A549 (cell line): ENCODE results near the gene PRPSAP1. TPM values are rescaled to one million over a fixed set of nuclear protein-coding genes. Genes with fewer than 3 reads are reported as not detected.

Experiments
- ATAC-seq, 2 experiments: fragments of 200-7000 bp in 1 of 2; fragments of >200 bp in 1 of 2; cut with Nextera tagmentation in 1 of 2; cut with Tn5 transposase in 1 of 2; 3 replicates each; pipeline versions ENCODE4 v1.8.0 to v1.9.1; 2018 to 2020; ENCODE audit warnings: mild to moderate bottlenecking in 1 of 2, moderate library complexity in 1 of 2
- CTCF ChIA-PET: fragments of 300-600 bp; sonication (Branson Sonifier 250); formaldehyde crosslinking; extraction: SDS; loops from one replicate; lab custom pipeline; 2021; ENCODE audit warnings: antibody characterized with exemption, inconsistent platforms; lab: Yijun Ruan, JAX
- POLR2A ChIA-PET: fragments of 350-600 bp; formaldehyde crosslinking; extraction: SDS; loops from one replicate; lab custom pipeline; 2021; ENCODE audit warnings: antibody characterized with exemption, inconsistent platforms; lab: Yijun Ruan, JAX
- DNase-seq, 2 experiments: peaks; one replicate each; pipeline versions ENCODE4 v3.0.0 to v3.0.0-alpha.2; 2011 to 2016; ENCODE audit warnings: low read depth in 1 of 2, low spot score in 1 of 2
- FAIRE-seq: peaks from 2 replicates; lab custom pipeline; 2011; peaks lifted over from hg19 to GRCh38; lab: Jason Lieb, UNC
- H3K27ac ChIP-seq, 2 experiments: fragments of >200 bp; sonication (Bioruptor Twin); formaldehyde crosslinking; 3 replicates each; pipeline ENCODE4 v1.5.1; 2016 to 2017
- H3K4me1 ChIP-seq: fragments of >200 bp; sonication (Bioruptor Twin); formaldehyde crosslinking; 3 replicates; pipeline ENCODE4 v1.6.1; 2016
- H3K4me2 ChIP-seq: fragments of >200 bp; sonication (Bioruptor Twin); formaldehyde crosslinking; 3 replicates; pipeline ENCODE4 v1.6.1; 2016
- H3K4me3 ChIP-seq: fragments of >200 bp; sonication (Bioruptor Twin); formaldehyde crosslinking; 3 replicates; pipeline ENCODE4 v1.5.1; 2016
- H3K9me3 ChIP-seq: fragments of >200 bp; sonication (Bioruptor Twin); formaldehyde crosslinking; 3 replicates; pipeline ENCODE4 v1.6.1; 2016
- CHD2 ChIP-seq: fragments of 150-350 bp; IDR thresholded peaks from 2 replicates; pipeline ENCODE4 v1.6.1; 2014; ENCODE audit warnings: low read length; ENCODE audit not compliant: partially characterized antibody
- CTCF ChIP-seq: fragments of >200 bp; sonication (Bioruptor Twin); formaldehyde crosslinking; IDR thresholded peaks from 3 replicates; pipeline ENCODE4 v1.5.1; 2016
- EHF ChIP-seq: fragments of 250-450 bp; sonication (Bioruptor Pico); IDR thresholded peaks from 2 replicates; pipeline ENCODE4 v1.5.0; 2020; ENCODE audit warnings: mild to moderate bottlenecking
- EP300 ChIP-seq, 2 experiments: fragments of >200 bp; sonication (Bioruptor Twin); formaldehyde crosslinking; IDR thresholded peaks; 2 replicates in 1 of 2; 3 replicates in 1 of 2; pipeline ENCODE4 v1.6.1; 2016 to 2017
- ESRRA ChIP-seq: fragments of 150-350 bp; IDR thresholded peaks from 2 replicates; pipeline ENCODE4 v1.6.1; 2014; ENCODE audit warnings: mild to moderate bottlenecking, low read length, borderline replicate concordance
- FOSB ChIP-seq: fragments of 250-450 bp; sonication (Bioruptor Pico); IDR thresholded peaks from 2 replicates; pipeline ENCODE4 v1.5.0; 2020; ENCODE audit warnings: mild to moderate bottlenecking, moderate library complexity
- FOXS1 ChIP-seq: fragments of 250-450 bp; sonication (Bioruptor Pico); IDR thresholded peaks from 2 replicates; pipeline ENCODE4 v1.5.0; 2020; ENCODE audit warnings: mild to moderate bottlenecking, moderate library complexity
- HDAC2 ChIP-seq: fragments of 200-600 bp; sonication (generic); IDR thresholded peaks from 2 replicates; pipeline ENCODE4 v1.6.1; 2016
- HES2 ChIP-seq: fragments of >200 bp; sonication (Bioruptor Twin); formaldehyde crosslinking; IDR thresholded peaks from 2 replicates; pipeline ENCODE4 v1.6.1; 2016
- HOXB5 ChIP-seq: fragments of 250-450 bp; sonication (Bioruptor Pico); IDR thresholded peaks from 2 replicates; pipeline ENCODE4 v1.5.0; 2020; ENCODE audit warnings: mild to moderate bottlenecking, moderate library complexity
- KDM1A ChIP-seq: fragments of 200-600 bp; sonication (generic); IDR thresholded peaks from 2 replicates; pipeline ENCODE4 v1.6.1; 2016; ENCODE audit warnings: low read depth, mild to moderate bottlenecking
- KDM5A ChIP-seq: fragments of 200-600 bp; sonication (generic); IDR thresholded peaks from 2 replicates; pipeline ENCODE4 v1.6.1; 2016; ENCODE audit warnings: antibody characterized with exemption, mild to moderate bottlenecking
- TFCP2L1 ChIP-seq: fragments of 250-450 bp; sonication (Bioruptor Pico); IDR thresholded peaks from 2 replicates; pipeline ENCODE4 v1.5.0; 2021; ENCODE audit warnings: mild to moderate bottlenecking
- ZC3H11A ChIP-seq: fragments of 450-650 bp; IDR thresholded peaks from 2 replicates; pipeline ENCODE4 v1.6.1; 2014; ENCODE audit warnings: antibody characterized with exemption, mild to moderate bottlenecking
- ZFP36 ChIP-seq: fragments of 450-650 bp; IDR thresholded peaks from 2 replicates; pipeline ENCODE4 v1.6.1; 2014; ENCODE audit warnings: borderline replicate concordance; ENCODE audit not compliant: partially characterized antibody
- ZNF302 ChIP-seq: fragments of 250-450 bp; sonication (Bioruptor Pico); IDR thresholded peaks from 2 replicates; pipeline ENCODE4 v1.9.0; 2021; ENCODE audit warnings: inconsistent platforms, mild to moderate bottlenecking, moderate library complexity
- ZSCAN20 ChIP-seq: fragments of 250-450 bp; sonication (Bioruptor Pico); IDR thresholded peaks from 2 replicates; pipeline ENCODE4 v1.8.0; 2022; ENCODE audit warnings: mild to moderate bottlenecking, moderate library complexity
- WGBS: methylation state at CpG from one replicate; pipeline ENCODE4 v1.1.6; 2017; ENCODE audit errors: missing lambda C conversion rate; 5-methylcytosine and 5-hydroxymethylcytosine counted together
- polyA plus RNA-seq, 4 experiments: library from polyadenylated mRNA; depleted of rRNA in 3 of 4; stranded (reverse); fragments of >200 nt; fragmentation: RNase III in 1 of 4; extraction: RNeasy Plus Mini Kit Qiagen cat#74134 plus additional on column Dnase treatment in 1 of 4; gene quantifications; 2 replicates in 3 of 4; 3 replicates in 1 of 4; pipeline ENCODE4 v1.2.3, GENCODE V29; 2011 to 2017
- TF ChIP-seq, protein P1 (sequence below): fragments of 250-450 bp; sonication (Bioruptor Pico); IDR thresholded peaks from 2 replicates; pipeline ENCODE4 v1.5.0; 2021; ENCODE audit warnings: mild to moderate bottlenecking, moderate library complexity, borderline replicate concordance
- TF ChIP-seq, protein P2 (sequence below): fragments of 450-650 bp; IDR thresholded peaks from 2 replicates; pipeline ENCODE4 v1.6.1; 2014; ENCODE audit warnings: antibody characterized with exemption
- TF ChIP-seq, protein P3 (sequence below): fragments of >200 bp; sonication (Bioruptor Twin); formaldehyde crosslinking; IDR thresholded peaks from 3 replicates; pipeline ENCODE4 v1.6.1; 2016
- TF ChIP-seq, protein P4 (sequence below): fragments of 250-450 bp; sonication (Bioruptor Pico); IDR thresholded peaks from 2 replicates; pipeline ENCODE4 v1.5.0; 2020; ENCODE audit warnings: low read depth, mild to moderate bottlenecking, moderate library complexity
- TF ChIP-seq, protein P5 (sequence below): fragments of 150-350 bp; IDR thresholded peaks from 2 replicates; pipeline ENCODE4 v1.6.1; 2014; ENCODE audit warnings: low read depth, mild to moderate bottlenecking, low read length

The PRPSAP1 gene
- polyA plus RNA-seq, 2 of the 4 experiments (the other 2 are of a cell fraction): 63.3 to 80.9 TPM

DNA sequence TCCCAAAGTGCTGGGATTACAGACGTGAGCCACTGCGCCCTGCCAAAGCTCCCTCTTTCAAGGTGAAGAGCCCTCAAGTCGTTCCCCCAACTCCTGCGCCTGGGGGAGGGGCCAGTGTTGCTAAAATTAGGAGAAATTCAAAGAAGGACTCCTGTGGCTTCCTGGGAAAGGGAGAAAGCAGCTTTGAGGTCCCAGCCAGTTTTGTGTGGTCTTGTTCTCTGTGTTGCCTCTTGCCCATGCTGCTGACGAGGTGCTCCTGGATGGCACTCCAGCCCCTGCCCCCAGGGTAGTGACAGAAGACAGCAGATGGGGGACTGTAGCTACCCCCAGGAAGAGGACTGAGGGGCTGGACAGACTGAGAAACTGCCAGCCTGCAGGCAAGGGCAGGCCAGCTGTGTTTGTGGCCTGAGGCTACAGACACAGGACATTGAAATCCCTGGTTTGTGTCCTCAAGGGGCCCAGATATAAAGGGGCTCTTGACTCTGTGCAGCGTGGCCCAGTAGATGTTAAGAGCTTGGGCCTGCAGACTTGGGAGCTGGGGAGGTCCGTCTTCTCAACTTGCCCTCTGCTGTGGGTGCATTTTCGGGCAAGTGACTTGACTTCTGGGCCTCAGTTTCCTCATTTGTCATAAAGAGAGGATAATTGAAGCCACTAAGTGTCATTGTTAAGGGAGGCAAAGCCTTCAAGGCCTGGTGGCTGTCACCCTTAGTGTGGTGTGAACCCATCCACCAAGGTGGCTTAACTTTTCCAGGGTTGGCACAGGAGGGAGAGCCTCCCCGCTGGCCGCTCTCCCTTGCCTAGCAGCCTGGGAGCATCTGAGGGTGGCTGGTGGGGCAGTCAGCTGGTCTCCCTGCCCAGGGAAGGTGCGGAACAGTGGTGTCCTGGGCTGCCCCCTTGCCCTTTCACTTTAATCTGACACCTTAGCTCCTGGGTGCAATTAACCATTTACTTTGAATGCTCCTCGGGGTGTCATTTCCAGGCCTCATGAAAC lies 84.4 kb downstream of the PRPSAP1 start:
- POLR2A ChIA-PET: no interaction called here
- H3K9me3 ChIP-seq: no peaks in the 10 kb centered on the region
- ATAC-seq (no peak), DNase-seq (no peak), FAIRE-seq (no peak)
- no peak overlapping the region for H3K4me2 ChIP-seq
- CTCF ChIA-PET: interaction anchor here (0.6 to 19.6 kb wide), 19 partner anchors 11 to 269 kb away, joined by 3 to 755 read pairs (median 3); partner anchors contain the start of genes CDK3 and EXOC7
- H3K4me1 ChIP-seq: peaks cover 21% of the 10 kb centered on the region
- 84% methylated on average over 12 of the region's 12 CpGs for WGBS
- TF ChIP-seq CTCF: no peak
- TF ChIP-seq ZSCAN20 (CRISPR knock-in tag): no peak
- no peak for TF ChIP-seq HDAC2
- no peak for TF ChIP-seq EHF (CRISPR knock-in tag)
- TF ChIP-seq, protein P1, sequence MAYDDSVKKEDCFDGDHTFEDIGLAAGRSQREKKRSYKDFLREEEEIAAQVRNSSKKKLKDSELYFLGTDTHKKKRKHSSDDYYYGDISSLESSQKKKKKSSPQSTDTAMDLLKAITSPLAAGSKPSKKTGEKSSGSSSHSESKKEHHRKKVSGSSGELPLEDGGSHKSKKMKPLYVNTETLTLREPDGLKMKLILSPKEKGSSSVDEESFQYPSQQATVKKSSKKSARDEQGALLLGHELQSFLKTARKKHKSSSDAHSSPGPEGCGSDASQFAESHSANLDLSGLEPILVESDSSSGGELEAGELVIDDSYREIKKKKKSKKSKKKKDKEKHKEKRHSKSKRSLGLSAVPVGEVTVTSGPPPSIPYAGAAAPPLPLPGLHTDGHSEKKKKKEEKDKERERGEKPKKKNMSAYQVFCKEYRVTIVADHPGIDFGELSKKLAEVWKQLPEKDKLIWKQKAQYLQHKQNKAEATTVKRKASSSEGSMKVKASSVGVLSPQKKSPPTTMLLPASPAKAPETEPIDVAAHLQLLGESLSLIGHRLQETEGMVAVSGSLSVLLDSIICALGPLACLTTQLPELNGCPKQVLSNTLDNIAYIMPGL: no peak
- TF ChIP-seq TFCP2L1 (CRISPR knock-in tag): no peak
- no peak for TF ChIP-seq ZNF302 (CRISPR knock-in tag)
- TF ChIP-seq ESRRA: no peak
- no peak for TF ChIP-seq ZC3H11A
- TF ChIP-seq CHD2: no peak
- no peak for TF ChIP-seq ZFP36
- no peak for TF ChIP-seq FOSB
- TF ChIP-seq HES2: no peak
- no peak overlapping the region for H3K4me3 ChIP-seq
- H3K27ac ChIP-seq: 0 out of 6 replicates have a peak overlapping the region, but pooled peaks of 1 of the 2 experiments have one; percentile 16

- DNase-seq: no peak
- no peak for FAIRE-seq
- TF ChIP-seq EHF (CRISPR knock-in tag): no peak
- TF ChIP-seq, protein P2, sequence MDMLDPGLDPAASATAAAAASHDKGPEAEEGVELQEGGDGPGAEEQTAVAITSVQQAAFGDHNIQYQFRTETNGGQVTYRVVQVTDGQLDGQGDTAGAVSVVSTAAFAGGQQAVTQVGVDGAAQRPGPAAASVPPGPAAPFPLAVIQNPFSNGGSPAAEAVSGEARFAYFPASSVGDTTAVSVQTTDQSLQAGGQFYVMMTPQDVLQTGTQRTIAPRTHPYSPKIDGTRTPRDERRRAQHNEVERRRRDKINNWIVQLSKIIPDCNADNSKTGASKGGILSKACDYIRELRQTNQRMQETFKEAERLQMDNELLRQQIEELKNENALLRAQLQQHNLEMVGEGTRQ: no peak
- TF ChIP-seq, protein P3, sequence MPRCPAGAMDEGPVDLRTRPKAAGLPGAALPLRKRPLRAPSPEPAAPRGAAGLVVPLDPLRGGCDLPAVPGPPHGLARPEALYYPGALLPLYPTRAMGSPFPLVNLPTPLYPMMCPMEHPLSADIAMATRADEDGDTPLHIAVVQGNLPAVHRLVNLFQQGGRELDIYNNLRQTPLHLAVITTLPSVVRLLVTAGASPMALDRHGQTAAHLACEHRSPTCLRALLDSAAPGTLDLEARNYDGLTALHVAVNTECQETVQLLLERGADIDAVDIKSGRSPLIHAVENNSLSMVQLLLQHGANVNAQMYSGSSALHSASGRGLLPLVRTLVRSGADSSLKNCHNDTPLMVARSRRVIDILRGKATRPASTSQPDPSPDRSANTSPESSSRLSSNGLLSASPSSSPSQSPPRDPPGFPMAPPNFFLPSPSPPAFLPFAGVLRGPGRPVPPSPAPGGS: no peak
- no peak for TF ChIP-seq FOSB
- no peak for TF ChIP-seq KDM5A
- no peak for TF ChIP-seq HOXB5 (CRISPR knock-in tag)
- no peak for TF ChIP-seq EP300 (IDR thresholded peaks at IDR 0.05)
- no peak for TF ChIP-seq ZSCAN20 (CRISPR knock-in tag)
- no peak for TF ChIP-seq CTCF
- TF ChIP-seq KDM1A: no peak
- TF ChIP-seq, protein P4, sequence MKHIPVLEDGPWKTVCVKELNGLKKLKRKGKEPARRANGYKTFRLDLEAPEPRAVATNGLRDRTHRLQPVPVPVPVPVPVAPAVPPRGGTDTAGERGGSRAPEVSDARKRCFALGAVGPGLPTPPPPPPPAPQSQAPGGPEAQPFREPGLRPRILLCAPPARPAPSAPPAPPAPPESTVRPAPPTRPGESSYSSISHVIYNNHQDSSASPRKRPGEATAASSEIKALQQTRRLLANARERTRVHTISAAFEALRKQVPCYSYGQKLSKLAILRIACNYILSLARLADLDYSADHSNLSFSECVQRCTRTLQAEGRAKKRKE (CRISPR knock-in tag): no peak
- TF ChIP-seq, protein P5, sequence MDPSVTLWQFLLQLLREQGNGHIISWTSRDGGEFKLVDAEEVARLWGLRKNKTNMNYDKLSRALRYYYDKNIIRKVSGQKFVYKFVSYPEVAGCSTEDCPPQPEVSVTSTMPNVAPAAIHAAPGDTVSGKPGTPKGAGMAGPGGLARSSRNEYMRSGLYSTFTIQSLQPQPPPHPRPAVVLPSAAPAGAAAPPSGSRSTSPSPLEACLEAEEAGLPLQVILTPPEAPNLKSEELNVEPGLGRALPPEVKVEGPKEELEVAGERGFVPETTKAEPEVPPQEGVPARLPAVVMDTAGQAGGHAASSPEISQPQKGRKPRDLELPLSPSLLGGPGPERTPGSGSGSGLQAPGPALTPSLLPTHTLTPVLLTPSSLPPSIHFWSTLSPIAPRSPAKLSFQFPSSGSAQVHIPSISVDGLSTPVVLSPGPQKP: no peak
- TF ChIP-seq FOXS1: no peak
Observed at GRCh38 chr17:76268015-76268749, 85.5 kb downstream of the PRPSAP1 start.

More at GRCh38 chr17:76268015-76268749, 85.5 kb downstream of the PRPSAP1 start:
- no peak overlapping the region for H3K4me3 ChIP-seq
- peak overlapping the region in 1 of 2 experiments; percentile 38; a peak in 2 of 6 replicates for H3K27ac ChIP-seq
- ChIA-PET CTCF (interaction anchor here (0.7 to 19.6 kb wide), 13 partner anchors 10 to 268 kb away, joined by 3 to 755 read pairs (median 4); partner anchors contain the start of genes CDK3 and EXOC7), POLR2A (interaction anchor here (0.7 to 1.1 kb wide), 2 partner anchors 27 to 93 kb away, joined by 3 to 4 read pairs; partner anchors contain the start of gene RNF157)
- 80% methylated on average over 8 of the region's 9 CpGs for WGBS
- peak overlapping the region; percentile 13; the same call in 1 of the 3 replicates for H3K4me2 ChIP-seq
- no peaks in the 10 kb centered on the region for H3K9me3 ChIP-seq
- peaks cover 25% of the 10 kb centered on the region for H3K4me1 ChIP-seq
- no peak for ATAC-seq
